CD8-positive, alpha-beta memory T cell (primary cell): Measurements from ENCODE around the gene LIM2. TPM values are rescaled to one million over a fixed set of nuclear protein-coding genes. Genes with fewer than 3 reads are reported as not detected.
"Not testable (repeated sequence)": the region's sequence is repeated elsewhere in the genome, so short reads cannot be mapped to it uniquely, and the experiment has no call there.

Experiments
- CTCF ChIA-PET: fragments of 350-600 bp; sonication (Branson Sonifier 250); formaldehyde crosslinking; loops from one replicate; lab custom pipeline; 2021; ENCODE audit warnings: antibody characterized with exemption; lab: Charles Lee
- POLR2A ChIA-PET: fragments of 350-600 bp; sonication (Branson Sonifier 250); formaldehyde crosslinking; loops from one replicate; lab custom pipeline; 2021; ENCODE audit warnings: antibody characterized with exemption; lab: Charles Lee
- DNase-seq, 5 donors: peaks; one replicate each; pipeline versions ENCODE4 v3.0.0 to v3.0.0-alpha.2; 2020 to 2022; ENCODE audit warnings: mixed read lengths in 1 of 5
- H3K27ac ChIP-seq: one replicate; pipeline ENCODE4 v1.7.0; 2013; ENCODE audit warnings: low read depth, mild to moderate bottlenecking, low read length, moderate library complexity
- H3K27me3 ChIP-seq: 2 replicates; pipeline ENCODE4 v1.7.0; 2013; ENCODE audit warnings: low read length, mild to moderate bottlenecking; ENCODE audit not compliant: insufficient read depth, poor library complexity, severe bottlenecking
- H3K36me3 ChIP-seq: 2 replicates; pipeline ENCODE4 v1.7.0; 2013; ENCODE audit warnings: mild to moderate bottlenecking, low read length, moderate library complexity; ENCODE audit not compliant: insufficient read depth
- H3K4me1 ChIP-seq: 2 replicates; pipeline ENCODE4 v1.7.0; 2013; ENCODE audit warnings: mild to moderate bottlenecking, low read length, moderate library complexity; ENCODE audit not compliant: insufficient read depth
- H3K4me3 ChIP-seq: 2 replicates; pipeline ENCODE4 v1.7.0; 2013; ENCODE audit warnings: mild to moderate bottlenecking, low read length
- H3K9me3 ChIP-seq: 2 replicates; pipeline ENCODE4 v1.7.0; 2013; ENCODE audit warnings: mild to moderate bottlenecking, low read length
- H3K27ac Mint-ChIP-seq, 8 donors: one replicate each; pipeline ENCODE4 v1.8.0; 2020 to 2021; ENCODE audit warnings: mixed read lengths in 8 of 8, mild to moderate bottlenecking in 6 of 8, inconsistent platforms in 3 of 8, moderate library complexity in 3 of 8
- H3K27me3 Mint-ChIP-seq, 2 donors: one replicate each; pipeline ENCODE4 v1.8.0; 2020 to 2021; ENCODE audit warnings: mixed read lengths in 2 of 2, mild to moderate bottlenecking in 1 of 2, moderate library complexity in 1 of 2
- H3K36me3 Mint-ChIP-seq, 3 donors: one replicate each; pipeline ENCODE4 v1.8.0; 2020 to 2021; ENCODE audit warnings: mixed read lengths in 3 of 3, inconsistent platforms in 1 of 3, mild to moderate bottlenecking in 1 of 3
- H3K4me1 Mint-ChIP-seq, 3 donors: one replicate each; pipeline ENCODE4 v1.8.0; 2020 to 2021; ENCODE audit warnings: mixed read lengths in 3 of 3, inconsistent platforms in 1 of 3, mild to moderate bottlenecking in 1 of 3
- H3K4me3 Mint-ChIP-seq, 7 donors: one replicate each; pipeline ENCODE4 v1.8.0; 2020 to 2021; ENCODE audit warnings: mixed read lengths in 7 of 7, mild to moderate bottlenecking in 6 of 7, moderate library complexity in 4 of 7, inconsistent platforms in 2 of 7
- H3K9me3 Mint-ChIP-seq, 5 donors: one replicate each; pipeline ENCODE4 v1.8.0; 2020 to 2022; ENCODE audit warnings: mixed read lengths in 5 of 5, mild to moderate bottlenecking in 3 of 5, moderate library complexity in 2 of 5, inconsistent platforms in 1 of 5
- polyA plus RNA-seq: library from polyadenylated mRNA; unstranded; fragments of 300-500 nt; fragmentation: Illumina TruSeq; gene quantifications from one replicate; pipeline ENCODE4 v1.2.3, GENCODE V29; 2021
- total RNA-seq, 2 experiments: library from RNA; stranded (reverse); gene quantifications; one replicate each; pipeline ENCODE4 v1.2.3, GENCODE V29; 2021

The LIM2 gene
- total and polyA plus RNA-seq, 3 experiments from 2014 or later: 0.38 to 0.93 (median 0.66) TPM

DNA sequence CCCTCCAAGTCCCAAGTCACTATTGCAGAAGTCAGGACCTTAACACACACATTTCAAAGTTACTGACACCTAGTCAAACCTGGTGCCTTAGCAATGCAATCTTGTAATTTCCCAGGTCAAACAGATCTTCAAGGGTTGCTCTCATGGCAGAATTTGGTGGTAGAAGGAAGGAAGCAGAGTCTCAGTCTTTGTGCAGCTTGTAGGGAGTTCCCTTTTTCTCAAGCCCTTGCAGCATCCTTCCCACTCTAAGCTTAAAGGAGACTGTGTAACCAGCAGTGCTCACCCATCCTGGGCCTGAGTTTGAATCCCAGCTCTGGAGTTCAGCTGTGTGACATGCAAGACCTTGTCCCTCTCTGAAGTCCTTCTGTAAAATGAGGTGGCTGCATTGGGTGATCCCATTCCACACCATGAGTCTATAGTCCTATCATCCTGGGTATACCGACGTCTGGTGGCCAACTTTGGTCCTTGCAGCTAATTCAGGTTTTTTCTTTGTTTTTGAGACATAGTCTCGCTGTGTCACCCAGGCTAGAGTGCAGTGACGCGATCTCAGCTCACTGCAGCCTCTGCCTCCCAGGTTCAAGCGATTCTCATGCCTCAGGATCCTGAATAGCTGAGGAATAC, 19.8 kb upstream of the LIM2 start:
- Histone ChIP-seq H3K27me3 (no peaks in the 10 kb centered on the region), H3K9me3 (no peaks in the 10 kb centered on the region), H3K27ac (no peak overlapping the region), H3K4me1 (no peaks in the 10 kb centered on the region), H3K36me3 (no peaks in the 10 kb centered on the region), H3K4me3 (no peak overlapping the region)
- peaks cover 5 to 9% (median 5%) of the 10 kb centered on the region in 5 donors for H3K9me3 Mint-ChIP-seq
- peaks cover 0 to 9% (median 0%) of the 10 kb centered on the region in 3 donors for H3K36me3 Mint-ChIP-seq
- H3K4me3 Mint-ChIP-seq: no peak overlapping the region
- POLR2A ChIA-PET: no interaction called here
- DNase-seq: peak in 4 of 5 donors; percentile 15 to 61 (median 30)
- H3K27me3 Mint-ChIP-seq: no peaks in the 10 kb centered on the region
- H3K4me1 Mint-ChIP-seq: peaks cover 4 to 7% (median 5%) of the 10 kb centered on the region in 3 donors
- CTCF ChIA-PET: interaction anchor here (0.7 to 3.2 kb wide), 11 partner anchors 9 to 79 kb away, joined by 3 to 20 read pairs (median 3); partner anchors contain the start of genes LIM2 and VSIG10L
- H3K27ac Mint-ChIP-seq: no peak overlapping the region

DNA sequence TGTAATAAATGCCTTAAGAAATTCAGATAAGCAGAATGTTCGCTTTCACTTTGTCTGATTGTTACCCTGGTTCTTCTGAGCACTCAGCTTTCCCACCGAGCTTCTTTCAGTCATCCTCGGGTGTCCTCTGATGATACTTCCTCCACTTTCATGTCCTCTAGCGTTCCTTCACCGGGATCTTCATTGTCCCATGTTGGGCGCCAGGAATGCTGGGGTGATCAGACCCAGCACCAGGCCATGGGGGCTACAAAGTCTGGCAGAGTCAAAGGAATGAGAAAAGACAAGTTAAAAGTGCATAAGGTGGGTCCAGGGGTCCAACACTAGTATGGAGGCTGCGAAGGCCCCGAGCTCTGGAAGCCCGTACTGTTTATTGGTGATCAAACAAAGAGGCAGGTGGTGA, 14.3 kb upstream of the LIM2 start:
- no peaks in the 10 kb centered on the region for H3K27me3 ChIP-seq
- ChIA-PET CTCF (interaction anchor here (1.1 to 3.1 kb wide), 2 partner anchors 19 to 64 kb away, joined by 3 to 10 read pairs; no protein-coding TSS in a partner anchor), POLR2A (no interaction called here)
- peaks cover 5% of the 10 kb centered on the region for H3K9me3 ChIP-seq
- H3K36me3 Mint-ChIP-seq: peaks cover 0 to 19% (median 3%) of the 10 kb centered on the region in 3 donors
- peaks cover 0 to 8% (median 7%) of the 10 kb centered on the region in 3 donors for H3K4me1 Mint-ChIP-seq
- no peaks in the 10 kb centered on the region for H3K36me3 ChIP-seq
- H3K4me1 ChIP-seq: no peaks in the 10 kb centered on the region
- H3K4me3 ChIP-seq: no peak overlapping the region
- no peaks in the 10 kb centered on the region for H3K27me3 Mint-ChIP-seq
- no peak overlapping the region for H3K27ac ChIP-seq
- H3K27ac Mint-ChIP-seq: no peak overlapping the region
- no peak for DNase-seq
- peaks cover 5 to 17% (median 14%) of the 10 kb centered on the region in 5 donors for H3K9me3 Mint-ChIP-seq
- no peak overlapping the region for H3K4me3 Mint-ChIP-seq

DNA sequence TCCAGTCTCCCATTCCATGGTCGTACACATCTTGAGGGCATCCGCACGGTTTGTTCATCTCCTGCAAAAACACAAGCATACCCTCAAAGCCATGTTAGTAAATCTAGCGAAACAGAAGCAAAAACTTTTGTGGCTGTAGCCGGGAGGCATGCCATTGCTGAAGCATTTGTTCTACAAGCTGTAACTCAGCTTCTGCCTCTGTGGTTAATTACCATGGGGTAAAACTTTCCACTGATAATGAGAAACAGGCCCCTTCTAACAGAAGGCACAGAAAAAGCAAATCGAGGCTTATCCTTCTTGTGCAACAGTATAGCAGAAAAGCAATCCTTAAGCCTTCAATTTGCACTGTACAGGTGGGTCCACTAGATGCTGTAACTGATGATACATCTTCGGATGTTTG, 12.2 kb upstream of the LIM2 start:
- H3K9me3 Mint-ChIP-seq: peaks cover 5 to 15% (median 14%) of the 10 kb centered on the region in 5 donors
- DNase-seq, H3K4me3 Mint-ChIP-seq, H3K27me3 Mint-ChIP-seq, H3K27ac ChIP-seq, H3K9me3 ChIP-seq, H3K4me1 ChIP-seq, H3K27ac Mint-ChIP-seq, POLR2A ChIA-PET, H3K27me3 ChIP-seq, H3K36me3 ChIP-seq, H3K4me3 ChIP-seq: not testable (repeated sequence)
- peaks cover 0 to 19% (median 3%) of the 10 kb centered on the region in 3 donors for H3K36me3 Mint-ChIP-seq
- CTCF ChIA-PET: interaction anchor here (1.3 to 1.8 kb wide), 3 partner anchors 13 to 32 kb away, joined by 3 to 4 read pairs (median 3); partner anchors contain the start of gene LIM2
- peaks cover 14 to 21% (median 20%) of the 10 kb centered on the region in 3 donors for H3K4me1 Mint-ChIP-seq

DNA sequence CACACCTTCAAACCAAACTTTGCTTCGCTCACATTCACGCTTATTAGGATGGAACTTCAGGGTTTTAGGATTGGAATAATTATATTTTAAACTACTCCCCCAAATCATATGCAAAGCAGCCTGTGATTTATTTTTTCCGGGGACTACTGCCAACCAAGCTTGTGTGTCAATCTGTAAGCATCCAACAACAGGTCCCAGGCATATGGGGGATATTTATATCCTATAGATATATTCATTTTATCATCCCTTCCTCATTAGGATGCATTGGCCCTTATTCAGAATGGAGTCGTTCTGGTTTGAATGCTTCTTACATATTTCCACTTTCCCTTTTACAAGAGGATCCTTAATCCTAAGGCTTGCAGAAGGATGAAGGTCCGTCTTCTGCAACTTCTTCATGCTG, 11.5 kb upstream of the LIM2 start:
- H3K27me3 ChIP-seq: no peaks in the 10 kb centered on the region
- peaks cover 12% of the 10 kb centered on the region for H3K4me1 ChIP-seq
- ChIA-PET CTCF (interaction anchor here (0.6 to 1.8 kb wide), 6 partner anchors 8 to 57 kb away, joined by 3 to 6 read pairs (median 3); partner anchors contain the start of genes LIM2 and VSIG10L), POLR2A (no interaction called here)
- Mint-ChIP-seq H3K4me1 (peaks cover 21 to 28% (median 27%) of the 10 kb centered on the region in 3 donors), H3K36me3 (peaks cover 0 to 19% (median 3%) of the 10 kb centered on the region in 3 donors), H3K9me3 (peaks cover 5 to 15% (median 14%) of the 10 kb centered on the region in 5 donors), H3K27me3 (peaks cover 0 to 2% of the 10 kb centered on the region in 2 donors), H3K4me3 (no peak overlapping the region), H3K27ac (no peak overlapping the region)
- H3K27ac ChIP-seq: no peak overlapping the region
- peaks cover 5% of the 10 kb centered on the region for H3K9me3 ChIP-seq
- H3K4me3 ChIP-seq: no peak overlapping the region
- DNase-seq: no peak
- no peaks in the 10 kb centered on the region for H3K36me3 ChIP-seq

DNA sequence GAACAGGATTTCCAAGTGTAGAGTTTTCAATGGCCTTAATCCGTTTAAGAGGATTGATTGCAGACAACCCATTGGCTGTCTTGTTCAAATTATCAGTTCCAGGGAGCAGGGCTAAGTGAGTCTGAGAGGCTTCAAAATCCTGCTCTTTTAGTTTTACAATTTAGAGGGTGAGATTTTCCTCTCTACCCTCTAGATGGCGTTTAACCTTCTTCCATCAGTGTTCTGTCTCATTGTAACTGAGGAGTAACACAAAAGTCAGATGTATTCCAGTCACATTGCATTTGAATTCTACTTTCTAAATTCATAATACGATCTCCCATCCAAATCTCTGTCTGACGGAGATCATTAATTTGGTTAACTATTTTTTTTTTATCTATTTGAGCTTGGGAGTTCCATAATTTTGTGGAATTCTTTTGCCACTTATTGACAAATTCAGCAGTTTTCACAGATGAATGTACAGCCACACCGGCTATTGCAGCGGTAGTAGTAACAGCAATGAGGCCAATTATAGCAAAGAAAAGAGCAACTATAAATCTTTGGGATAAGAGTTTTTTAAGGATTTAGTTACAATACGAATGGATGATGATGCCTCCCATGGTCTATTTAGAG, 10.4 kb upstream of the LIM2 start:
- H3K27me3 ChIP-seq: no peaks in the 10 kb centered on the region
- ChIA-PET POLR2A (no interaction called here), CTCF (interaction anchor here (0.6 to 2.0 kb wide), 9 partner anchors 12 to 1713 kb away, joined by 3 to 7 read pairs (median 3); partner anchors contain the start of gene VSIG10L)
- Mint-ChIP-seq H3K36me3 (peaks cover 0 to 13% (median 3%) of the 10 kb centered on the region in 3 donors), H3K27me3 (peaks cover 0 to 2% of the 10 kb centered on the region in 2 donors), H3K4me1 (peaks cover 28 to 34% (median 33%) of the 10 kb centered on the region in 3 donors), H3K27ac (peak overlapping the region in 3 of 8 donors; percentile 21 to 83 (median 22)), H3K4me3 (no peak overlapping the region), H3K9me3 (peaks cover 5 to 13% (median 9%) of the 10 kb centered on the region in 5 donors)
- H3K4me3 ChIP-seq: no peak overlapping the region
- peak in 1 of 5 donors; percentile 28 for DNase-seq
- H3K4me1 ChIP-seq: peaks cover 17% of the 10 kb centered on the region
- no peaks in the 10 kb centered on the region for H3K36me3 ChIP-seq
- H3K9me3 ChIP-seq: peaks cover 5% of the 10 kb centered on the region
- no peak overlapping the region for H3K27ac ChIP-seq

DNA sequence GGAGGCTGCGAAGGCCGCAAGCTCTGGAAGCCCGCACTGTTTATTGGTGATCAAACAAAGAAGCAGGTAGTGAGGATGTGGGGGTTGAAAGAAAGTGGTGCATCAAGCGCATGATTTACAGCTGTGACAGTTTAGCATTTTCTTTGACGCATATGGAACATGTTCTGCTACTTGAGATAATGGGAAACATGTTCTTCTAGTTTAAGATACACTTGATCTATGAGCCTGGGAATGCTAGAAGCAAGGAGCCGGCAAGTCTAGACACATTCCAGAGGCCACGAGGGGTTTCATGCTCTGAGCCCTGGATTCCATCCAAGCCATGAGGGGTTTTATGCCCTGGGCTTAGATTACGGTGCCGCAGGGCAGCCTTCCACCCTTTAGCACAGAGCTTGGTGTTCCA, 9.7 kb upstream of the LIM2 start:
- not testable (repeated sequence) for H3K36me3 ChIP-seq, H3K4me3 ChIP-seq, H3K4me3 Mint-ChIP-seq, H3K9me3 Mint-ChIP-seq, H3K36me3 Mint-ChIP-seq, H3K27me3 ChIP-seq, H3K27ac ChIP-seq, H3K9me3 ChIP-seq, DNase-seq, H3K27me3 Mint-ChIP-seq
- Mint-ChIP-seq H3K4me1 (peaks cover 32 to 37% (median 36%) of the 10 kb centered on the region in 3 donors), H3K27ac (peak overlapping the region in 3 of 8 donors; percentile 70 to 78 (median 74))
- POLR2A ChIA-PET: interaction anchor here (0.7 kb wide), 1 partner anchor 28 kb away, joined by 13 read pairs; no protein-coding TSS in a partner anchor
- CTCF ChIA-PET: interaction anchor here (0.6 to 2.0 kb wide), 7 partner anchors 28 to 347 kb away, joined by 3 to 7 read pairs (median 3); no protein-coding TSS in a partner anchor
- H3K4me1 ChIP-seq: peaks cover 17% of the 10 kb centered on the region

DNA sequence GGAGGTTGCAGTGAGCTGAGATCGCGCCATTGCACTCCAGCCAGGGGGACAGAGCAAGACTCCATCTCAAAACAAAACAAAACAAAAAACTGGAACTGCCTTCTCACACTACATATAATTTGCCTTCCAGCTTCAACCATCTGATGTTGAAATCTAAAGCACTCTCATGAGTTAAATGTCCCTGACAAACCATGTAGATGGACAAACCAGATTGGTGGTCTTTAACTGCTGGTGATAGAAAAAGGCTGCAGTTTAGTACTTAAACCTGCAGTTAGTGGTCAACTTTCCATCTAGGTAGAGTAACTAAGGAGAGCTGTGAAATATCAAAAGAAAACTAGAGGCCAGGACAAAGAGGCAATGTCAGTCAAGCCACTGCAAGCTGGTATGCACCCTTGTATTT, 8.4 kb upstream of the LIM2 start:
- Mint-ChIP-seq H3K9me3 (no peaks in the 10 kb centered on the region), H3K27me3 (peaks cover 0 to 2% of the 10 kb centered on the region in 2 donors), H3K36me3 (no peaks in the 10 kb centered on the region), H3K4me3 (peak overlapping the region in 1 of 7 donors; percentile 22), H3K27ac (peak overlapping the region in 7 of 8 donors; percentile 12 to 97 (median 87)), H3K4me1 (peaks cover 37 to 42% (median 40%) of the 10 kb centered on the region in 3 donors)
- ChIA-PET POLR2A (interaction anchor here (1.6 to 3.2 kb wide), 3 partner anchors 24 to 28 kb away, joined by 8 to 18 read pairs (median 17); partner anchors contain the start of genes CLDND2 and NKG7), CTCF (interaction anchor here (0.7 to 3.3 kb wide), 6 partner anchors 21 to 55 kb away, joined by 3 to 10 read pairs (median 6); partner anchors contain the start of genes CLDND2, NKG7 and VSIG10L)
- no peaks in the 10 kb centered on the region for H3K27me3 ChIP-seq
- H3K4me1 ChIP-seq: peaks cover 17% of the 10 kb centered on the region
- H3K27ac ChIP-seq: no peak overlapping the region
- no peak for DNase-seq
- no peaks in the 10 kb centered on the region for H3K9me3 ChIP-seq
- H3K36me3 ChIP-seq: no peaks in the 10 kb centered on the region
- H3K4me3 ChIP-seq: no peak overlapping the region
